ENCODE measurements around the gene DNAJC4. TPM values are rescaled to one million over a fixed set of nuclear protein-coding genes. Genes with fewer than 3 reads are reported as not detected.

DNAJC4 gene
- total and polyA plus RNA-seq, 2 of the 8 experiments (the other 6 are each of a cell fraction or from before 2014, with no cell fraction given), result 14.6 to 31.0 TPM

- Histone ChIP-seq H3K27ac (ENCODE audit: low read depth, low read length) (no peak overlapping the region), H2BK15ac (ENCODE audit: low read length) (no peak overlapping the region), H3K4me2 (ENCODE audit: insufficient read depth in 1 of 2, low read depth in 2 of 2, low read length in 2 of 2) (no peak overlapping the region), H2BK120ac (replicated peaks; ENCODE audit: low read depth, low read length) (no peak overlapping the region), H2AFZ (ENCODE audit: low read length) (no peak overlapping the region), H3K23ac (ENCODE audit: insufficient read length) (no peak overlapping the region), H3K79me2 (ENCODE audit: control insufficient read depth in 1 of 2, insufficient read depth in 2 of 2, low read length in 2 of 2) (no peaks in the 10 kb centered on the region), H3K27me3 (replicated peaks in 1 of 4; ENCODE audit: control insufficient read depth in 3 of 4, extremely low read depth in 1 of 4, insufficient read depth in 3 of 4, low read length in 3 of 4) (no peaks in the 10 kb centered on the region), H4K20me1 (replicated peaks in 1 of 2; ENCODE audit: control insufficient read depth in 1 of 2, insufficient read depth in 2 of 2, low read length in 2 of 2) (peaks cover 2 to 11% of the 10 kb centered on the region in 2 experiments), H2BK5ac (ENCODE audit: low read depth, low read length) (no peak overlapping the region), H3K36me3 (ENCODE audit: control insufficient read depth in 2 of 4, insufficient read depth in 4 of 4, low read length in 3 of 4) (peaks cover 0 to 9% (median 5%) of the 10 kb centered on the region in 4 experiments; a peak in 5 of 8 replicates), H2BK12ac (ENCODE audit: low read depth, low read length) (no peak overlapping the region), H3K4ac (replicated peaks; ENCODE audit: insufficient read length, low read depth, low read length) (no peak overlapping the region), H3K4me3 (ENCODE audit: extremely low read depth in 1 of 4, insufficient read depth in 2 of 4, low read depth in 3 of 4, low read length in 4 of 4) (no peak overlapping the region), H2BK20ac (ENCODE audit: low read length) (no peak overlapping the region), H4K91ac (replicated peaks; ENCODE audit: insufficient read length, low read length) (no peak overlapping the region), H2AK5ac (ENCODE audit: low read depth, low read length) (no peak overlapping the region), H3K9me3 (ENCODE audit: insufficient read depth in 2 of 2, low read depth in 1 of 2, low read length in 1 of 2) (no peaks in the 10 kb centered on the region), H3K9ac (replicated peaks in 1 of 4; ENCODE audit: extremely low read depth in 1 of 4, low read depth in 3 of 4, low read length in 3 of 4) (no peak overlapping the region), H4K5ac (ENCODE audit: insufficient read length, low read depth, low read length) (no peak overlapping the region), H3K4me1 (replicated peaks in 1 of 4; ENCODE audit: control insufficient read depth in 3 of 4, insufficient read depth in 4 of 4, low read length in 3 of 4) (no peaks in the 10 kb centered on the region), H3K23me2 (ENCODE audit: low read depth, low read length) (no peaks in the 10 kb centered on the region), H3K18ac (ENCODE audit: extremely low read depth, low read length) (no peak overlapping the region), H4K8ac (ENCODE audit: extremely low read depth, insufficient read depth, low read length) (no peak overlapping the region), H3K79me1 (ENCODE audit: low read depth, low read length) (no peaks in the 10 kb centered on the region), H3K56ac (replicated peaks; ENCODE audit: insufficient read length, low read depth, low read length) (no peak overlapping the region), H3K14ac (ENCODE audit: insufficient read length) (no peak overlapping the region)
- no peak for DNase-seq (ENCODE audit: low read depth in 1 of 2, low spot score in 2 of 2)
- WGBS, 2 experiments (ENCODE audit: extremely low coverage in 1 of 2, insufficient coverage in 1 of 2, insufficient read length in 1 of 2, insufficient replicate concordance in 2 of 2, low coverage in 1 of 2, low lambda C conversion rate in 2 of 2, missing lambda C conversion rate in 1 of 2), result 90% methylated on average over 7 of the region's 7 CpGs; no CpG with 5 or more reads in 1 of the 2 experiments
- no peak for FAIRE-seq
- ChIA-PET CTCF (ENCODE audit: partially characterized antibody) (interaction anchor here (1.1 to 2.8 kb wide), 5 partner anchors 8 to 57 kb away, joined by 3 to 19 read pairs (median 4); partner anchors contain the start of gene FERMT3), POLR2A (ENCODE audit: partially characterized antibody) (interaction anchor here (1.0 to 14.1 kb wide), 8 partner anchors 11 to 50 kb away, joined by 3 to 253 read pairs (median 4); partner anchors contain the start of genes FERMT3, PLCB3, STIP1 and VEGFB)
- TF ChIP-seq SUZ12 (IDR thresholded peaks at IDR 0.05; ENCODE audit: low read length) (no peak), SIRT6 (IDR thresholded peaks at IDR 0.05; ENCODE audit: low read length) (no peak), BACH1 (IDR thresholded peaks at IDR 0.05; ENCODE audit: low read length) (no peak)
Measured at GRCh38 chr11:64219354-64219684, 11.0 kb upstream of the DNAJC4 start.

Data from H1 (cell line).